ENCODE results near the gene ABCG4.

- no peak for TF ChIP-seq CTCF (IDR thresholded peaks at IDR 0.05)
- no peak for TF ChIP-seq POLR2AphosphoS5 (IDR thresholded peaks at IDR 0.05)
- TF ChIP-seq POLR2A (IDR thresholded peaks at IDR 0.05) = no peak
- TF ChIP-seq EP300 (IDR thresholded peaks at IDR 0.05) = no peak
Measured at GRCh38 chr11:119175493-119176077, 26.7 kb downstream of the ABCG4 start.
